ENCODE data around the gene VWA3A. TPM values are rescaled to one million over a fixed set of nuclear protein-coding genes. Genes with fewer than 3 reads are reported as not detected.
A peak's percentile ranks its signal among the peaks of the same experiment; 100 is the strongest.

VWA3A gene
- total and polyA plus RNA-seq, 2 donors (not counting 3 experiments of a cell fraction or from before 2014, with no cell fraction given), result 0.12 to 0.84 TPM

GRCh38 chr16:22075776-22076175, 16.6 kb upstream of the VWA3A start:
- FAIRE-seq, result no peak
- H3K4me2 ChIP-seq (ENCODE audit: insufficient read depth, low read length), result peak overlapping the region; percentile 13
- peak overlapping the region; percentile 31 for H3K27ac ChIP-seq (ENCODE audit: insufficient read depth, low read depth, low read length)
- no peak for DNase-seq (ENCODE audit: low read depth, low spot score)
- no peaks in the 10 kb centered on the region for H3K9me1 ChIP-seq (replicated peaks; ENCODE audit: control insufficient read depth, extremely low read depth, insufficient read depth, low read length)
- no peak overlapping the region for H2AFZ ChIP-seq (ENCODE audit: low read depth, low read length)
- H3K36me3 ChIP-seq (ENCODE audit: control insufficient read depth in 2 of 2, extremely low read depth in 1 of 2, insufficient read depth in 2 of 2, low read length in 2 of 2), result peaks cover 0 to 3% of the 10 kb centered on the region in 2 experiments
- no TSS peak for BruUV-seq (replicated peaks)
- CTCF ChIA-PET, result interaction anchor here (0.5 to 5.8 kb wide), 5 partner anchors 23 to 113 kb away, joined by 3 to 994 read pairs (median 4); partner anchors contain the start of genes MOSMO and PDZD9
- H3K4me1 ChIP-seq (ENCODE audit: control insufficient read depth, extremely low read depth, insufficient read depth, low read length), result peaks cover 39% of the 10 kb centered on the region
- H4K20me1 ChIP-seq (replicated peaks; ENCODE audit: control insufficient read depth, extremely low read depth, insufficient read depth, low read length), result no peaks in the 10 kb centered on the region
- no peak overlapping the region for H3K4me3 ChIP-seq (replicated peaks in 1 of 3; ENCODE audit: insufficient read depth in 1 of 3, low read depth in 1 of 3, low read length in 3 of 3)
- no peaks in the 10 kb centered on the region for H3K27me3 ChIP-seq (ENCODE audit: control insufficient read depth in 2 of 2, insufficient read depth in 2 of 2, low read length in 2 of 2)
- H3K9ac ChIP-seq (replicated peaks; ENCODE audit: extremely low read depth, insufficient read depth, low read length), result no peak overlapping the region
- POLR2A ChIA-PET, result no interaction called here
- H3K9me3 ChIP-seq (replicated peaks; ENCODE audit: control insufficient read depth, insufficient read depth, low read length), result no peaks in the 10 kb centered on the region
- intact Hi-C loops (cut with micrococcal nuclease), result no loop called here
- peaks cover 42% of the 10 kb centered on the region for H3K79me2 ChIP-seq (ENCODE audit: control insufficient read depth, insufficient read depth, low read length)
- dilution Hi-C loops (cut with MboI; ENCODE audit: extremely low pct_ligation_motif_present, low sequenced_read_pairs), result no loop called here
- no peak for TF ChIP-seq MAX (IDR thresholded peaks at IDR 0.05; ENCODE audit: insufficient read depth, insufficient read length)

- Histone ChIP-seq H3K27me3 (ENCODE audit: control insufficient read depth in 2 of 2, insufficient read depth in 2 of 2, low read length in 2 of 2) (no peaks in the 10 kb centered on the region), H3K36me3 (ENCODE audit: control insufficient read depth in 2 of 2, extremely low read depth in 1 of 2, insufficient read depth in 2 of 2, low read length in 2 of 2) (no peaks in the 10 kb centered on the region), H4K20me1 (replicated peaks; ENCODE audit: control insufficient read depth, extremely low read depth, insufficient read depth, low read length) (no peaks in the 10 kb centered on the region), H3K4me1 (ENCODE audit: control insufficient read depth, extremely low read depth, insufficient read depth, low read length) (peaks cover 28% of the 10 kb centered on the region), H3K4me3 (replicated peaks in 1 of 3; ENCODE audit: insufficient read depth in 1 of 3, low read depth in 1 of 3, low read length in 3 of 3) (no peak overlapping the region), H3K9me1 (replicated peaks; ENCODE audit: control insufficient read depth, extremely low read depth, insufficient read depth, low read length) (no peaks in the 10 kb centered on the region), H3K9me3 (replicated peaks; ENCODE audit: control insufficient read depth, insufficient read depth, low read length) (no peaks in the 10 kb centered on the region), H2AFZ (ENCODE audit: low read depth, low read length) (no peak overlapping the region), H3K9ac (replicated peaks; ENCODE audit: extremely low read depth, insufficient read depth, low read length) (no peak overlapping the region), H3K79me2 (ENCODE audit: control insufficient read depth, insufficient read depth, low read length) (peaks cover 26% of the 10 kb centered on the region), H3K4me2 (ENCODE audit: insufficient read depth, low read length) (no peak overlapping the region), H3K27ac (ENCODE audit: insufficient read depth, low read depth, low read length) (no peak overlapping the region)
- peak; percentile 72 for DNase-seq (ENCODE audit: low read depth, low spot score)
- dilution Hi-C loops (cut with MboI; ENCODE audit: extremely low pct_ligation_motif_present, low sequenced_read_pairs), result no loop called here
- no TSS peak for BruUV-seq (replicated peaks)
- POLR2A ChIA-PET, result interaction anchor here (0.7 to 2.2 kb wide), 3 partner anchors 70 to 76 kb away, joined by 3 to 12 read pairs (median 3); partner anchors contain the start of gene MOSMO
- peak; percentile 81 for FAIRE-seq
- TF ChIP-seq CTCF (IDR thresholded peaks at IDR 0.05; ENCODE audit: extremely low read depth in 1 of 2, insufficient read depth in 1 of 2, low read depth in 1 of 2, low read length in 2 of 2) (peak; percentile 76 to 77), EZH2 (IDR thresholded peaks at IDR 0.05; ENCODE audit: borderline replicate concordance, low read depth, low read length, severe bottlenecking) (no peak)
- intact Hi-C loops (cut with micrococcal nuclease), result loop anchor here (1.0 kb wide), 5 partner anchors 52 to 219 kb away; partner anchors contain the start of genes PDZD9, POLR3E and UQCRC2
- CTCF ChIA-PET, result interaction anchor here (0.6 to 5.8 kb wide), 51 partner anchors 11 to 421 kb away, joined by 3 to 994 read pairs (median 7); partner anchors contain the start of genes MOSMO, PDZD9 and VWA3A
Observed at GRCh38 chr16:22077700-22078313, 14.5 kb upstream of the VWA3A start.

Data from endothelial cell of umbilical vein (primary cell).